ENCODE measurements around the gene CNTNAP2. TPM values are rescaled to one million over a fixed set of nuclear protein-coding genes. Genes with fewer than 3 reads are reported as not detected.

CNTNAP2 gene
- total RNA-seq, 1 experiment from 2014 or later: 0.03 TPM

- no peak for ATAC-seq
- no peaks in the 10 kb centered on the region for H3K27me3 ChIP-seq (ENCODE audit: control insufficient read depth, insufficient read depth, low read length)
- intact Hi-C loops (cut with micrococcal nuclease; ENCODE audit: unreplicated experiment): no loop called here
- TF ChIP-seq CTCF (IDR thresholded peaks at IDR 0.05) (no peak), POLR2AphosphoS5 (IDR thresholded peaks at IDR 0.05; ENCODE audit: low read depth, low read length) (no peak), TCF7L2 (IDR thresholded peaks at IDR 0.05; ENCODE audit: low read depth, low read length) (no peak), SIN3A (IDR thresholded peaks at IDR 0.05; ENCODE audit: borderline replicate concordance, insufficient read depth, low read depth, low read length) (no peak)
- TF ChIP-seq, protein P1, sequence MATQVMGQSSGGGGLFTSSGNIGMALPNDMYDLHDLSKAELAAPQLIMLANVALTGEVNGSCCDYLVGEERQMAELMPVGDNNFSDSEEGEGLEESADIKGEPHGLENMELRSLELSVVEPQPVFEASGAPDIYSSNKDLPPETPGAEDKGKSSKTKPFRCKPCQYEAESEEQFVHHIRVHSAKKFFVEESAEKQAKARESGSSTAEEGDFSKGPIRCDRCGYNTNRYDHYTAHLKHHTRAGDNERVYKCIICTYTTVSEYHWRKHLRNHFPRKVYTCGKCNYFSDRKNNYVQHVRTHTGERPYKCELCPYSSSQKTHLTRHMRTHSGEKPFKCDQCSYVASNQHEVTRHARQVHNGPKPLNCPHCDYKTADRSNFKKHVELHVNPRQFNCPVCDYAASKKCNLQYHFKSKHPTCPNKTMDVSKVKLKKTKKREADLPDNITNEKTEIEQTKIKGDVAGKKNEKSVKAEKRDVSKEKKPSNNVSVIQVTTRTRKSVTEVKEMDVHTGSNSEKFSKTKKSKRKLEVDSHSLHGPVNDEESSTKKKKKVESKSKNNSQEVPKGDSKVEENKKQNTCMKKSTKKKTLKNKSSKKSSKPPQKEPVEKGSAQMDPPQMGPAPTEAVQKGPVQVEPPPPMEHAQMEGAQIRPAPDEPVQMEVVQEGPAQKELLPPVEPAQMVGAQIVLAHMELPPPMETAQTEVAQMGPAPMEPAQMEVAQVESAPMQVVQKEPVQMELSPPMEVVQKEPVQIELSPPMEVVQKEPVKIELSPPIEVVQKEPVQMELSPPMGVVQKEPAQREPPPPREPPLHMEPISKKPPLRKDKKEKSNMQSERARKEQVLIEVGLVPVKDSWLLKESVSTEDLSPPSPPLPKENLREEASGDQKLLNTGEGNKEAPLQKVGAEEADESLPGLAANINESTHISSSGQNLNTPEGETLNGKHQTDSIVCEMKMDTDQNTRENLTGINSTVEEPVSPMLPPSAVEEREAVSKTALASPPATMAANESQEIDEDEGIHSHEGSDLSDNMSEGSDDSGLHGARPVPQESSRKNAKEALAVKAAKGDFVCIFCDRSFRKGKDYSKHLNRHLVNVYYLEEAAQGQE (IDR thresholded peaks at IDR 0.05; ENCODE audit: insufficient read depth in 1 of 2, low read depth in 2 of 2, low read length in 1 of 2): no peak
- CTCF ChIA-PET: no interaction called here
- H3K36me3 ChIP-seq (ENCODE audit: control insufficient read depth, insufficient read depth, low read length): no peaks in the 10 kb centered on the region
- no peaks in the 10 kb centered on the region for H3K9me3 ChIP-seq (ENCODE audit: control insufficient read depth, insufficient read depth, low read depth, low read length)
- H3K4me1 ChIP-seq (ENCODE audit: control insufficient read depth, insufficient read depth, low read length): no peaks in the 10 kb centered on the region
- DNase-seq (ENCODE audit: low read depth, low spot score): no peak
- in situ Hi-C loops (cut with HindIII; ENCODE audit: low pct_unique_long_range_greater_than_20kb, low sequenced_read_pairs): no loop called here
- BruUV-seq (replicated peaks): no TSS peak
- POLR2A ChIA-PET: no interaction called here
- no peak overlapping the region for H3K27ac ChIP-seq (ENCODE audit: low read length)
- no peak overlapping the region for H3K4me3 ChIP-seq (ENCODE audit: low read depth in 2 of 2, low read length in 2 of 2)
Measured at GRCh38 chr7:147079921-147080420, 963.4 kb downstream of the CNTNAP2 start.

DNA sequence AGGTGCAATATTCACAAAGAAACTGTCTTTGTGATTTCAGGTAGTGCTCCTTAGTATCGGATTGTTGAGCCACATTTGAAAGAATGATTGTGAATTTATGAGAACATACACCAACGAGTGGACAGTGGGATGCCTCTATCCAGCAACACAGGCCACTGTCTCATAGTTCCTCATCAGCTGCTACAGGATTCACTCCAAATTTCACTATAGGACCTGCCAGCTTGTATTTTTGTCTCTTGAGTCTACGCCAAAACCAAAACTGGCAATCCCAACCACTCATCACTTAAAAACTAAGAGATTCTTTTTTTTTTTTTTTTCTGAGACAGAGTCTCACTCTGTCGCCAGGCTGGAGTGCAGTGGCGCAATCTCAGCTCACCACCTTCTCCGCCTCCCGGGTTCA, 964.5 kb downstream of the CNTNAP2 start:
- ChIA-PET CTCF (no interaction called here), POLR2A (no interaction called here)
- no peaks in the 10 kb centered on the region for H3K4me1 ChIP-seq (ENCODE audit: control insufficient read depth, insufficient read depth, low read length)
- no peak overlapping the region for H3K4me3 ChIP-seq (ENCODE audit: low read depth in 2 of 2, low read length in 2 of 2)
- no peaks in the 10 kb centered on the region for H3K27me3 ChIP-seq (ENCODE audit: control insufficient read depth, insufficient read depth, low read length)
- no peak for TF ChIP-seq TCF7L2 (IDR thresholded peaks at IDR 0.05; ENCODE audit: low read depth, low read length)
- TF ChIP-seq SIN3A (IDR thresholded peaks at IDR 0.05; ENCODE audit: borderline replicate concordance, insufficient read depth, low read depth, low read length): no peak
- TF ChIP-seq, protein P1 (IDR thresholded peaks at IDR 0.05; ENCODE audit: insufficient read depth in 1 of 2, low read depth in 2 of 2, low read length in 1 of 2): no peak
- TF ChIP-seq POLR2AphosphoS5 (IDR thresholded peaks at IDR 0.05; ENCODE audit: low read depth, low read length): no peak
- TF ChIP-seq CTCF (IDR thresholded peaks at IDR 0.05): no peak
- H3K27ac ChIP-seq (ENCODE audit: low read length): no peak overlapping the region
- DNase-seq (ENCODE audit: low read depth, low spot score) (no peak), ATAC-seq (no peak)
- intact Hi-C loops (cut with micrococcal nuclease; ENCODE audit: unreplicated experiment): no loop called here
- no peaks in the 10 kb centered on the region for H3K9me3 ChIP-seq (ENCODE audit: control insufficient read depth, insufficient read depth, low read depth, low read length)
- BruUV-seq (replicated peaks): no TSS peak
- no peaks in the 10 kb centered on the region for H3K36me3 ChIP-seq (ENCODE audit: control insufficient read depth, insufficient read depth, low read length)
- in situ Hi-C loops (cut with HindIII; ENCODE audit: low pct_unique_long_range_greater_than_20kb, low sequenced_read_pairs): no loop called here
